Pulmonary artery endothelial cell (primary cell): ENCODE data around the gene UBE2J1. TPM values are rescaled to one million over a fixed set of nuclear protein-coding genes. Genes with fewer than 3 reads are reported as not detected.

ENCODE experiments used
- DNase-seq: peaks from one replicate; pipeline ENCODE4 v3.0.0-alpha.2; 2011; ENCODE audit warnings: low read depth, low spot score
- total RNA-seq: library from RNA; depleted of rRNA; stranded (reverse); fragments of >200 nt; gene quantifications from 2 replicates; pipeline ENCODE4 v1.2.3, GENCODE V29; 2014

The UBE2J1 gene
- total RNA-seq, 1 donor from 2014 or later, result 65.0 TPM

GRCh38 chr6:89291256-89291819, 61.2 kb downstream of the UBE2J1 start:
- no peak for DNase-seq

DNA sequence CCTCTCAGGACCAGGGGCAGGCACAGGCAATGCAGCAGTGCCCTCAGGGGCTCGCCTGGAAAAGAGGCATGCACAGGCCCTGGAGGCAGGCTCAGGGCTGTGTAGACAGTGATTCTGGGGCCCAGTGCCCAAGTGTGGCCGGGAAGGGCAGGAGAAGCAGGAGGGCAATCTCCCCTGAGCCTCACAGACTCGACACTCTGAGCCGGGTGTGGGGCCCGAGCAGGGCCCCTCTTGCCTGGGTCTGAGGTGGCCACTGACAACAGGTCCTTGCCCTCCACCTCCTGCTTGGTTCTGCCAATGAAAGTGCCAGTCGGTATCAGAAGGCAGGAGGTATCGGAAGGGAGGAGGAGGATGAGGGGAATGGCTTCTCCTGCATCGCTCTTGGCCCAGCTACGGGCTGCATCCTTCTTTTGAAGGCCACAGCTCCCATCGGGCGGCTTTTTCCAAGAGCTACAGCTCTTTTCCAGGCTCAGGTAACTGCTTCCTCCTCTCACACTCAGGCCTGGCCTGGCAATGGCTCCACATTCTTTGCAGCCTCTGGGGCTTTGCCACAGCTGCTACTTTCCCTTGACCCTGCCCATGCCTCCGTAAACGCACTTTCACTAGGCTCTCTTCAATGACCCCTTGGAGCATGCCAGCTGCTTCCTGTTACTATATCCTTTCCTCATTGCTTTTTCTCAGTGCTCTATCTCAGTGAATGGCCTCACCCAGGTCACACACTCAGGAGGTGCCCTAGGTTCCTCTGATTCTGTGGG, 61.9 kb downstream of the UBE2J1 start:
- no peak for DNase-seq

DNA sequence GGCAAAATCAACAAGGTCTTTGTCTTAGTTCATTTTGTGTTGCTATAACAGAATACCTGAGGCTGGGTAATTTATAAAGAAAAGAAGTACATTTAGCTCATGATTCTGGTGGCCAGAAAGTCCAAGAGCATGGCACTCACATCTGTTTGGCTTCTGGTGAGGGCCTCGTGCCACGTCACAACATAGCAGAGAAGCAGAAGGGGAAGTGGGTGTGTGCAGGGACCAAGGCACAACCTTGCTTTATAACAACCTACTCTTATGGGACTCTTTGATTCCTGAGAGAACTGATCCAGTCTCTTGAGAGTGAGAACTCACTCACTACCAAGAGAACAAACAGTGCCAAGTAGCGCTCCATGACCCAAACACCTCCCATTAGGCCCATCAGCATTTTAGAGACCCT, 62.8 kb downstream of the UBE2J1 start:
- DNase-seq, result no peak

DNA sequence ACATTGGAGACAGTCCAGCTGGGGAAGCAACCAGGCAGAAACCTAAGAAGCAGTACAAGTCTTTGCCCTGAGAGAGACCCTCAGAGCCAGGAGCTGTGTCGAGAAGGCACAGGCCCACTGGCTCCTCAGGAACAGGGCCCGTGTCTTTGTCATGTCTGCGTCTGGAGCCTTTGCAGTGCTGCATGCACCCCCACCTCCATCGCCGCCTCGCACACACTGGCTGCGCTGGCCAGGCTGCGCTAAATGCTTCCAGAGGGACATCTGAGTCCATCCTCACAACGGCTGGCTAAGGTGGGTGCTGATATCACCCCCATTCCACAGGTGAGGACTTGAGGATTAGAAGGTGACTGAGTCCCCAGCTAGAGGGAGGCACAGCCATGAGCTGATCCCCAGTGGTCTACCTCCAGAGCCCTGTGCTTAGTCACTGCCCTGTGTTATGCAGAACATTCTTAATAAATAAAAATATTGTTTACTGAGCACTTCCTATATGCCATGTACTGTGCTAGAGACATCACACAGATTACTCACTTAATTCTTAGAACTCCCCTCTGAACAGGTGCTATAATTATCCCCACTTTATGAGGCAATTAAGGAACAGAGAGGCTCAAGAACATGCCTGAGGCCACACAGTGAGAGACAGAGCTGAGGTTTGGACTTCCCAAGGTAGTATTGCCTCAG, 65.0 kb downstream of the UBE2J1 start:
- DNase-seq, result no peak

GRCh38 chr6:89286516-89286915, 66.0 kb downstream of the UBE2J1 start:
- DNase-seq, result no peak

GRCh38 chr6:89284963-89285735, 67.4 kb downstream of the UBE2J1 start:
- no peak for DNase-seq

DNA sequence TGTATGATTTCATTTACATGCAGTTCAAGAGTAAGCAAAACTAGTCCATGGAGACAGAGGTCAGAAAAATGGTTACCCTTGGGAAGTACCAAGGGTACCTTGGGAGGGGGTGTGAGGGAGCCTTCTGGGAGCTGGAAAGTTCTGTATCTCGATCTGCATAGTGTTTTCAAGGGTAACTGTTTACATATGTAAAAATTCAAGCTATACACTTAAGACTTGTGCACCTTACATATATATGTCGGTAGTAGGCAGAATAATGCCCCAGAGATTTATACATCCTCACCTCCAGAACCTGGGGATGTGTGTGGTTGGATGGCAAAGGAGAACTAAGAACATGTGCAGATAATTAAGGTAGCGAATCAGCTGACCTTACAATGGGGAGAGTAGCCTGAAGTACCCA, 68.4 kb downstream of the UBE2J1 start:
- no peak for DNase-seq

- DNase-seq, result no peak
These were observed 69.8 kb downstream of the UBE2J1 start for GRCh38 chr6:89282749-89283148.

GRCh38 chr6:89281779-89282246, 70.7 kb downstream of the UBE2J1 start:
- DNase-seq, result no peak

DNA sequence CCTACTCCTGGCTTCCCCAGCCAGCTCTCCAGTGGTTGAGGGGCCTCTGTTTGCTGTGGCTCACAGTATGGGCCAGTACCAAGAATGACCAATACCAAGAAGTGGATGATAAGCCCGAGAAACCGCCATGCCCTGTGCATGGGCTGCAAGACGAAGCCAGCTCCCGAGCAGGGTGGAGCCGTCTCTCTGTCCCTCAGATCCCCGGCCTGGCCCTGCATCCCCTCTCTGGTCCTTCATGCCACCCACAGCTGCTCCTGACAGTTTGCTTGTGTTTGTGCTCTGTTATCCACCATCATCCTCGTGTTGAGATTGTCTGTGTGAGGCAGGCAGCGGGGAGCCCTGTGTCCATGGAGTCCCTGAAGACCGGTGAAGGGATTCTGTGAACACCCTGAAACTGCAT, 73.6 kb downstream of the UBE2J1 start:
- DNase-seq, result no peak

Other genes with a start within 250 kb of the UBE2J1 start
- 0.25 and 0.46 TPM in 2 replicates for gene SRSF12, start 234.7 kb downstream of the UBE2J1 start, total RNA-seq
- gene PM20D2, start 206.7 kb downstream of the UBE2J1 start, total RNA-seq, result 14.3 and 23.2 TPM in 2 replicates
- gene GABRR1, start 135.4 kb downstream of the UBE2J1 start, total RNA-seq, result not detected in 2 replicates
- gene GABRR2, start 37.4 kb downstream of the UBE2J1 start, total RNA-seq, result 0.40 and 0.46 TPM in 2 replicates
- 0.33 and 0.95 TPM in 2 replicates for gene RRAGD, start 59.6 kb upstream of the UBE2J1 start, total RNA-seq
- gene ANKRD6, start 80.4 kb upstream of the UBE2J1 start, total RNA-seq, result 4.7 and 6.4 TPM in 2 replicates